ENCODE results near the gene FBP1. TPM values are rescaled to one million over a fixed set of nuclear protein-coding genes. Genes with fewer than 3 reads are reported as not detected.

FBP1 gene
- total RNA-seq, 4 donors from 2014 or later, result 21.3 to 55.7 (median 44.6) TPM

GRCh38 chr9:94676446-94677131, 37.3 kb upstream of the FBP1 start:
- Histone ChIP-seq H3K9me3 (no peaks in the 10 kb centered on the region), H3K27me3 (no peaks in the 10 kb centered on the region), H3K4me1 (no peaks in the 10 kb centered on the region), H3K27ac (no peak overlapping the region), H3K36me3 (no peaks in the 10 kb centered on the region), H3K4me3 (no peak overlapping the region)
- 86 to 94% methylated on average over 2 to 9 of the region's 9 CpGs for WGBS, 2 donors (ENCODE audit: low coverage in 1 of 2)
- intact Hi-C loops (cut with DNase I; ENCODE audit: low total_unique reads) (no loop called here), in situ Hi-C loops (cut with MboI; ENCODE audit: low pct_ligation_motif_present in 1 of 4, low pct_unique_long_range_greater_than_20kb in 1 of 4, low sequenced_read_pairs in 3 of 4) (no loop called here)
- DNase-seq, result no peak
- TF ChIP-seq POLR2A (IDR thresholded peaks at IDR 0.05), result no peak
- TF ChIP-seq EP300 (IDR thresholded peaks at IDR 0.05; ENCODE audit: low read depth), result no peak
- no peak for TF ChIP-seq CTCF (IDR thresholded peaks at IDR 0.05)
- TF ChIP-seq POLR2AphosphoS5 (IDR thresholded peaks at IDR 0.05), result no peak

- in situ Hi-C loops (cut with MboI; ENCODE audit: low pct_ligation_motif_present in 1 of 4, low pct_unique_long_range_greater_than_20kb in 1 of 4, low sequenced_read_pairs in 3 of 4), result no loop called here
- WGBS, 2 donors (ENCODE audit: low coverage in 1 of 2), result 65 to 79% methylated on average over 5 to 7 of the region's 7 CpGs
- TF ChIP-seq EP300 (IDR thresholded peaks at IDR 0.05; ENCODE audit: low read depth), result no peak
- TF ChIP-seq POLR2AphosphoS5 (IDR thresholded peaks at IDR 0.05), result no peak
- no peak for TF ChIP-seq CTCF (IDR thresholded peaks at IDR 0.05)
- no peak for TF ChIP-seq POLR2A (IDR thresholded peaks at IDR 0.05)
- Histone ChIP-seq H3K27ac (peak overlapping the region in 2 of 4 donors; percentile 1 to 10), H3K27me3 (no peaks in the 10 kb centered on the region), H3K4me1 (no peaks in the 10 kb centered on the region), H3K4me3 (no peak overlapping the region), H3K36me3 (no peaks in the 10 kb centered on the region), H3K9me3 (no peaks in the 10 kb centered on the region)
- intact Hi-C loops (cut with DNase I; ENCODE audit: low total_unique reads), result no loop called here
- DNase-seq, result no peak
These were observed 35.9 kb upstream of the FBP1 start for GRCh38 chr9:94675008-94675881.

- no peak overlapping the region for H3K27ac ChIP-seq
- DNase-seq, result no peak
- no peaks in the 10 kb centered on the region for H3K27me3 ChIP-seq
- in situ Hi-C loops (cut with MboI; ENCODE audit: low pct_ligation_motif_present in 1 of 4, low pct_unique_long_range_greater_than_20kb in 1 of 4, low sequenced_read_pairs in 3 of 4), result no loop called here
- 49 to 52% methylated on average over 2 of the region's 2 CpGs for WGBS, 2 donors (ENCODE audit: low coverage in 1 of 2)
- TF ChIP-seq CTCF (IDR thresholded peaks at IDR 0.05), result no peak
- no peak for TF ChIP-seq POLR2AphosphoS5 (IDR thresholded peaks at IDR 0.05)
- TF ChIP-seq POLR2A (IDR thresholded peaks at IDR 0.05), result no peak
- TF ChIP-seq EP300 (IDR thresholded peaks at IDR 0.05; ENCODE audit: low read depth), result no peak
- intact Hi-C loops (cut with DNase I; ENCODE audit: low total_unique reads), result loop anchor here (5.0 kb wide), 1 partner anchor 834 kb away; no protein-coding TSS in a partner anchor
- H3K36me3 ChIP-seq, result no peaks in the 10 kb centered on the region
- H3K9me3 ChIP-seq, result no peaks in the 10 kb centered on the region
- peaks cover 0 to 12% (median 4%) of the 10 kb centered on the region in 4 donors for H3K4me1 ChIP-seq
- H3K4me3 ChIP-seq, result no peak overlapping the region
These were observed 33.6 kb upstream of the FBP1 start for GRCh38 chr9:94672811-94673487.
